Uterus (tissue), 2 donors: Measurements from ENCODE around the gene ZNF273.

Experiments used
- CTCF ChIP-seq, 4 experiments: fragments of 200-600 bp in 2 of 4; fragments of 450-650 bp in 2 of 4; sonication (generic) in 2 of 4; IDR thresholded peaks; one replicate each; pipeline ENCODE4 v1.5.1; 2016 to 2019; ENCODE audit warnings: antibody characterized with exemption in 4 of 4, mild to moderate bottlenecking in 2 of 4, moderate library complexity in 1 of 4
- POLR2A ChIP-seq, 2 donors: fragments of 450-650 bp; IDR thresholded peaks; one replicate each; pipeline ENCODE4 v1.6.1; 2016; ENCODE audit warnings: antibody characterized with exemption in 2 of 2, mild to moderate bottlenecking in 1 of 2, moderate library complexity in 1 of 2

DNA sequence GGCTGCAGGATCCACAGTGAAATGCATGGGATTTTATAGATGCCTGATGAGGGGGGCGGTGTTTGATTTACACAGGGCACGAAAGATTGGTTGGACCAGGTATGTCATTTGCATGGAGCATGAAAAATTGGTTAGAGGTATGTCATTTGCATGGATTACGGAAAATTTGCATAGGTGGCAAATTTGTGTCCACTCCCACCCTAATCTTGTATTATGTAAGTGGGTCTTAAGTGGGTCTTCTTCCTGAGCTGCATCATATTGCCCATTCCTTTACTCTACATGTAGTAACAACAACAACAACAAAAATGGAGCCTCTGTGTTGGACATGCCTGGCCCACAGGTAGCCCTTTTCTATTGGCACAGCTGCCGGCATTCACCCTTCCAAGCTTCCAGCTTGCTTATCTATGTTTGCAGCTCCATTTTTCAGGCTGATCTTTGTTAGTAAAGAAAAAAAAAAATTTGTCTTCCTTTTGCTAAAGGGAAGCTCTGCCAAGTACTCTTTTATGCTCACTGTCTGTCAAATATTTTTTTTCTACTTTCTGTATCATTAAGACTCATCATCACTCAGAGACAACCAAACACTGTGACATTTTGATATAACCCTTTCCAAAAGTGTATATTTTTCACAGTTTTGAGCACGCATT lies 10.3 kb upstream of the ZNF273 start:
- TF ChIP-seq CTCF (IDR thresholded peaks at IDR 0.05) (no peak), POLR2A (IDR thresholded peaks at IDR 0.05) (no peak)
